Transverse colon (tissue), 4 donors: ENCODE measurements around the gene RBFA.

Experiments used
- CTCF ChIP-seq, 5 experiments: fragments of 200-600 bp in 3 of 5; fragments of 450-650 bp in 2 of 5; sonication (generic) in 3 of 5; IDR thresholded peaks; 1 replicate in 2 of 5; 2 replicates in 3 of 5; pipeline ENCODE4 v1.5.1; 2016 to 2017; ENCODE audit warnings: antibody characterized with exemption in 5 of 5, inconsistent platforms in 3 of 5, mild to moderate bottlenecking in 2 of 5, moderate library complexity in 1 of 5
- POLR2AphosphoS5 ChIP-seq, 3 donors: sonication (generic); formaldehyde crosslinking; IDR thresholded peaks; one replicate each; pipeline ENCODE4 v1.6.1; 2016; ENCODE audit warnings: antibody characterized with exemption in 3 of 3

DNA sequence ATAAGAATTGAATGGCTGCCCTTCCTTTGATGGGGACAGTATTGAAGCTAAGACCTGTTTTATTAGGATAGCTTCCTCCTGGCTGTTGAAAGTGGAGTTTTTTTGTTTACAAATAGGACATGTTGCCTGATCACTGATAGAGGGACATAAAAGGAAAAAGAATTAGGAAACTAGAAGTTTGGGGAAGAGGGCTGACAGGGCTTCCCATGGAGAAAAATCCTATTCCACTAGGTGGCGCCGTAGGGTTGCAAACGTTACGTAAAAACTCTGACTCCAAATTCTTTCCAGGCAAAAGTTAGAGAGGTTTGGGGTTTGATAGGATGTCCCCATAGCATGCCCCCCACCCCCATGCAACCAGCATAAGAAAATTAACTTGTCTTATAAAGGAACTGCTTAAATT, 11.1 kb upstream of the RBFA start:
- TF ChIP-seq CTCF (IDR thresholded peaks at IDR 0.05) (peak in 2 of 5 experiments; percentile 14 to 15), POLR2AphosphoS5 (IDR thresholded peaks at IDR 0.05) (no peak)
